ENCODE data around the gene SLC12A7.
"Not testable (repeated sequence)": the region's sequence is repeated elsewhere in the genome, so short reads cannot be mapped to it uniquely, and the experiment has no call there.

Gene SLC12A7

DNA sequence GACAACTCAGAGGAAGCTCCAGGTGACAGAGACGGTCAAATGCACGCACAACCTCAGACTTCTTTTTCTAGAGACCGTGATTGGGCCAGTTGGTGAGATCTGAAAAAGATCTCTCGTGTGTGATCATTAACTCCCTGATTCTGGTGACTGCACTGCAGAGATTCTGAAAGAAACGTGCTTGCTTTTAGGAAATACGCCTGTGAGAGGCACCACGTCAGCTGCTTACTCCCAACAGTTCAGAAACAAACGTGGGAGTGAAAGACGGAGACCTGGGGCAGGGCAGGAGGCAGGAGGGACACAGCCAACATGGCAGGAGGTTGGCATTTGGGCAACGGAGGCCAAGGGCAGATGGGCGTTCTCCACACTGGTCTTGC lies 15.9 kb downstream of the SLC12A7 start:
- no peak for DNase-seq

DNA sequence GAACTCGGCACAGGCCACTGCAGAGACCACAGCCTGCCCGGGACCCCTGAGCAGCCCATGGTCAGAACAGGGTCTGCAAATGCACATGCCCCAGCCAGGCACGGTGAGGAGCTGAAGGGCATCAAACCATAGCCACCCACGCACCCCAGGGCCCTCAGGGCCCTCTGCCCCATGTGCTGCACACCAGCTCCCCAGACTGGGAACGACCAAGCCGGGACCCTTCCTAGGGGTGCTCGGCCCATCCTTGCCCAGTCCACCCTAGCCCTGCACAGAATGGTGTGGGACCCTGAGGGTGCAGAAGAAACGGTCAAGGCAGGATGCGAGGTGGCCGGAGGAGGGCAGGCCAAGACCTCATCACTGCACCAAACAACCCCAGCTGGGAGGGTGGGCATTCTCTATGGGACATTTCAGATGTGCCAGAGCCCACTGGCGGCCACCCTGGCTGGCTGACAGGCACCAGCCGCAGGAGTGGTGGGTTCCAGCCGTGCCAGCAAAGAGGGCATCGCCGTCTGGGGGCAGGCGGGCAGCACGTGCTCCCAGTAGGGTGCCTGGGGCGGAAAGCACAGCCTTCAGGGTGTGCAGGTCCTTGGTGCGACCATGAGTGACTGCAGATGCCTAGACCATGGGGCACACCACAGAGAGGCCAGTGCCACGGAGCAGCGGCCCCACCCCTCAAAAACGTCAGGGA lies 16.4 kb downstream of the SLC12A7 start:
- no peak for DNase-seq

DNA sequence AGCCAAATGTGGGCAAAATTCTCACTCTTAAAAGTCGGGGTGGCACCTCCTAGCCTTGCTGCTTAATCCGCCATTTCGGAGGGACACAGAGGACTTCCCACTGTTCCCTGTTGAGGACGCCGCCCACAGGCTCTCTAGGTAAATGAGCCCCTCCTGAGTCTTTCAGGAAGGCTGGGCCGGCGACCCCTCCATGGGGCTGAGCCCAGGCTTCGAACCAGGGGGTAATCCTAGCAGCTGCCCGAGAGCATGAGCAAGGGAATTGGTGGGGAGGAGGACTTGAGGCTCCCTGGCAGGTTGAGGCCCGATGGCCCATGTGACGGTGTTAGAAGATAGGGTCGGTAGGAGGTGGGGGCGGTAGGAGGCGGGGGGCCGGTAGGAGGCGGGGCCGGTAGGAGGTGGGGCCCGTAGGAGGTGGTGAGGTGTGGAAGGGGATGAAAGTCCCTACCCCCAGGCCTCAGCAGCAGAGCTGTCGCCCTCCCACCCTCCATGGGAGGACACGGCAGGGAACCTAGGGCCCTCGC lies 17.1 kb downstream of the SLC12A7 start:
- no peak for DNase-seq

DNA sequence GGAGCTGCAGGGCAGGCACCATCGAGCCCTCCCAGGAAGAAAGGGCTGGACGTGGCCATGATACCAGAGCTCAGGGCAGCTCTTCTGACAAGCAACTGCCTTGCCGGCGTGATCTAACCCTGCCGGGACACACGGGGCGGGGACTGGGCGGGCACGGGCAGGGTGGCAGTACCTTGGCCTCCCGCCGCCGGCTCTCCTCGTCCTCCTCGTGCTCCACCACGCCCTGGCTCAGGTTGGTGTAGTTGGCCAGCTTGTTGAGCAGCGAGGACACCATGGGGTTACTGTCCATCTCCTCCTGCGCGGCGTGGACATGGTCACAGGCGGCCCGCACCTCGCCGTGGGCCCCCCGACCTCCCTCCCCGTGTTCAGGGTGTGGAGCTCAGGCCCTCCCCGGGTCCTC lies 18.5 kb downstream of the SLC12A7 start:
- DNase-seq, result no peak

DNA sequence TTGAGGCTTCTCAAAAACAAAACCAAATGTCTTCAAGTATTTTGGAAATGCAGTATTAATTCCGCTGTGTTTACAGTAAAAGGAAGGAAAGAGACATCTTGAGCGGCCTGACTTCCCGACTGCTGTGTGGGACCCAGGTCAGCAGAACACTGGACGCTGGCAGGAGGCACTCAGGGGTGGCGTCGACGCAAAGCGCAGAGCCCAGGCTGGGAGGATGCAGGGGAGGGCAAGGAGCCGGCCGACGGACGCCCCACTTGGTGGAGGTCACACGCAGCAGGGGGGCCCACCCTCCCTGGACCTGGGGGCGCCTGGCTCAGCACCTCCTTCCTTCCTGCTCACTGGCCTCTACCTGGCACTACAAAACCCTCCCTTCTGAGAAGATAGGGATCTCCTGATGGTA lies 19.7 kb downstream of the SLC12A7 start:
- DNase-seq, result no peak

DNA sequence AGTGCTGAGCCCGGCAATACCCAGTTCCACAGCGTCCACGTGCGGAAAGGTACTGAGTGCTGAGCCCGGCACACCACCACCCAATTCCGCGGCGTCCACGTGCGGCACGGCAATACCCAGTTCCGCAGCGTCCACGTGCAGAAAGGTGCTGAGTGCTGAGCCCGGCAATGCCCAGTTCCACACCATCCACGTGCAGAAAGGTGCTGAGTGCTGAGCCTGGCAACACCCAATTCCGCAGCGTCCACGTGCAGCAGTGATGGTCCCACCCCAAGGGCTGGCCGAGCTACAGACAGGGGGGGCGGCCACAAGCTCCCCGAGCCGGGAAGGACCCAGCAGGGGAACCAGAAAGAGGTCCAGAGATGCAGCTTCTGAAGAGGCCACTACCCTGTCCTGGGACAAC lies 20.2 kb downstream of the SLC12A7 start:
- DNase-seq, result no peak

DNA sequence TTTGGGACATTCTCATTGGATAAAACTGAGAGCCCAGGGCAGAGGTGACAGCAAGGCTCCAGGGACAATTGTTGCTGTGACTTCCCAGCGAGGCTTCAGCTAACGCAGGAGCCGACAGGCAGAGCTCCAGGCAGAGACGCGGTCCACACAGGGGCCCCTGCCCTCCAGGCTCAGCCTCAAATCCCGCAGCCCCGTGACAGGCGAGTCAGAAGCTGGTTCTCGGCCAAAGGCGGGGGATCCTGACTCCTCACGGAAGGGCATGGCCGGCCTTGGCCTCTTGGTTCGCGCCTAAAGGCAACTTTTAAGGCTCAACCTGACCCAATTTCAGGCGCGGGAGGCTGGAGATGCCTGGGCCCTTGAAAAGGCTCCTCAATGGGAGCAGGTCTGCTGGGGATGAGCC lies 21.3 kb downstream of the SLC12A7 start:
- DNase-seq, result no peak

DNA sequence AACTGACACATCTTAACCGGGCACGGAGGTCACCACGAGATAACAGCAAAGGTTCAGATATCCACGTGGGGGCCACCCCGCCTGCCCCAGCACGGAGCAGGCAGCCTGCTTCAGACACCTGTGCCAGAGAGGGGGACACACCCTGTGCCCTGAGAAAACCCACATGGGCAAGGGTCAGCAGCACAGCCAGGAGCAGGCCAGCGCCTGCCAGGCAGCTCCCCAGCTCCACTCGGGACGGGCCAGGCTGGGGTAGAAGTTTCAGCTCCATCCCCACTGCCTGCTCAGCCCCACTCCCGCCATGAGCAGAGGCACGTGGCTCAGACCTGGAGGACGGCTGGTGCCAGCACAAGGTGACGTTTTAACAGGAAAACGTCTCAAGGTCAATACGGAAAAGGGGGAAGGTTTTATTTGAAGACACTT lies 22.2 kb downstream of the SLC12A7 start:
- no peak for DNase-seq

DNA sequence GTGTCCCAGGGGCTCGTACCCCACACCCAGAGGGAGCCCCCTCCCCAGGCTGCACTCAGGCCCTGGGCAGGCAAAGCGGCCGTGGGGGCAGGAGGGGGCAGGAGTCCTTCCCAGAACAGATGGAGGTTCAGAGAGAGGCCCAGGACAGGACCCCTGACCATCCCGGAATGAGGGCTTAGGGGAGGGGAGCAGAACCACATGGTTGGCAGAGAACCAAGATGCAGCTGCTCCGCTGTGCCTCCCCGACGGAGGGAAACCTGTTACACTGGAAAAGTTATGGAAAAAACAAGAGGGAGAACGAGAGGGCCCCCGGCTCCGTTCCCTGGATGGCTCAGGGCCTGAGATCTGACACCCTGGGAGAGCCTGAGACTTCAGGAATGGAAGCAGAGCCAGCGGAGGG lies 22.7 kb downstream of the SLC12A7 start:
- DNase-seq, result no peak

DNA sequence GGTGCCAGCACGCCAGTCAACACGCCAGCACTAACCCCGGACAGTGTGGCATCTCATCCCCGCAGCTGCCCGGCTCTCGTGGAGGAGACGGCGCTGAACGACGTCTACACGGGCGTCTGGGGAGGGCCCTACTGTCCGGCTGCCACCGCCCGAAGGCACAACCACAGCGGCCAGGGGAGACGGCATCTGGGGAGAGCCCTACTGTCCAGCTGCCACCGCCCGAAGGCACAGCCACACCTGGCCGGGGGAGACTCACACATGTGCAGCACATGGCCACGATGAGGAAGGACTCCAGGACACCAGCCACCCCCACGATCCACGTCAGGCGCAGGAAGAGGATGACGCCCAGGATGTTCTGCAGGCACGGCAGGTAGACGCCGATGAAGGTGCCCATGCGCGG lies 23.1 kb downstream of the SLC12A7 start:
- no peak for DNase-seq

DNA sequence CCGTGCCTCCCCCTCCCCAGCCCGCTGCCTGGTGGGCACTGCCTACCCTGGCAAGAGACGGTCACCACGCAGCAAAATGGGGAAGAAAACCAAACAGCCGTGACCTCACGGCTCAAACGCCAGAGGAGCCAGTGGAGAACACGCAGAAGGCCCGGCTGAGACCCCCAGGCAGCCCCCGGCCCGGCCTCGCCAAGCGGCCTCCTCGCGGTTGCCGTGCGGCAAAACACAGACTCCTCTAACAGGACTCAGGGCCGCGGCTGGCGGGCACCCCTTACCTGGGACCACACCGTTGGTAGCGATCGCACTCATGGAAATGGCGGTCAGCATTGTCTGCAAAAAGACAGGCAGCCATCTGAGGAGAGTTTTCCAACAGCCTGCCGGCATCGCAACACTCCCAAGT lies 23.8 kb downstream of the SLC12A7 start:
- no peak for DNase-seq

DNA sequence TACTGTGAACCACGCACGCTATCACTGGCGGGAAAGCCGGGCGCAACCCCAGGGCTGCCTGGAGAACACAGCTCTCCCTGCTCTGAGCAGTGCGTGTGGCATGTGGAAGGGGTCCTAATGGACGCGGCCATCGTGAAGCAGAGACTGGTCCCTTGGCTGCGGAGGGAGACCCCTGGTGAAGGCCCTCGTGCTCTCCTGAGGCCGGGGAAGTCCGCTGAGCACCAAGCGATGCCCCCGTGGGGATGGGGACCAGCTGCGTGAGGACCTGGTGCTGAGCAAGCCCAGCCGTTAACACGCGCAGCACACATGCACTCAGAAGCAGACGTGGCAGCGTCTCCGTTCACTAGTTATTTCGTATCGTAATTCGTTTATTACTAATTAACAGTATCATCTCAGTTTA lies 24.4 kb downstream of the SLC12A7 start:
- DNase-seq, result no peak

DNA sequence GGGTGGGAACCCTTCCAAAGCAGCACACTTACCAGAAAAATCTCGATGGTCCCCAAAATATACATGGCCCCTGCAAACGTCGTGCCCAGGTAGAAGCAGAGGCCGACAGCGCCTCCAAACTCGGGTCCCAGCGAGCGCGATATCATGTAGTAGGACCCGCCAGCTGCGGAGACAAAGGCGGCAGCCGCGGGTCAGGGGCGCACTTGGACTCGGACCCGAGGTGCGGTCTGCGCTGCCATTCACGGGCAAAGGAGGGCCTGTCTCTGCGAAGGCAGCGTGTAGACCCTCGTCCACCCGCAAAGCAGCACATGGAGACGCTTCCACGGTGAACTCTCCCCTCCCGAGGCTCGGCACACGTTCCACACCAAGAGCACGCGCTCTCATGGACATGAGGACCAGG lies 25.0 kb downstream of the SLC12A7 start:
- DNase-seq, result no peak

DNA sequence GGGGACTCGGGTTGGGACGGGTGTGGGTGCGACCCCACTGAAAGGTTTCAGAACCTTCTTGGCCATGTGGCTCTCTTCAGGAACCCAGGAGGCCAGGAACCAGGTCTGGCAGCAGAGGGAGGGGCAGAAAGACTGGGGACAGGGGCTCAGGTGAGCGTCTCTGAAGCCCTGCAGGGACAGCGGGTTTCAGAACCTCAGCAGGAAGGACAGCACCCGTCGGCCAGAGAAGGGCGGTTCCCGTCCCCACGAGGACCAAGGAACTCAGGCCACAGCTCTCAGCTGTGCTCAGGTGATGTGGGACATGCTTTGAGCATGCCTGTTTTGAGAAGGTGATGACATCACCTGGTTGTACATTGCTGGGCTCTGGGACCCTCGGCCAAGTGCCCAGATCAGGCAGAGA lies 25.7 kb downstream of the SLC12A7 start:
- DNase-seq, result no peak

DNA sequence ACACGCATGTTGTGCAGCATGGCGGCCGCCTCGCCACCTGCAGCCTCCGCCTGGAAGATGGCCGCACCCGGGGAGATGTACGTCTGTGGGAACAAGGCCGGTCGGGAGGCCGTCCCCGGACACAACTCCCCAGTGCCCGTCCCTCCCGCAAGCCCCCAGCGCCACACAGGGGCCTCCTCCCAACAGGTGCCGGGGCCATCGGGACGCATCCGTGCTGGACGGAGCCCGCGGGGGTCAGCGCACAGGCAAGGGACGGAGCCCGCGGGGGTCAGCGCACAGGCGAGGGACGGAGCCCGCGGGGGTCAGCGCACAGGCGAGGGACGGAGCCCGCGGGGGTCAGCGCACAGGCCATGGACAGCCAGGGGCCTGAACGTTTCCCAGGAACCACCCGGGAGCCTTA lies 26.5 kb downstream of the SLC12A7 start:
- no peak for DNase-seq

DNA sequence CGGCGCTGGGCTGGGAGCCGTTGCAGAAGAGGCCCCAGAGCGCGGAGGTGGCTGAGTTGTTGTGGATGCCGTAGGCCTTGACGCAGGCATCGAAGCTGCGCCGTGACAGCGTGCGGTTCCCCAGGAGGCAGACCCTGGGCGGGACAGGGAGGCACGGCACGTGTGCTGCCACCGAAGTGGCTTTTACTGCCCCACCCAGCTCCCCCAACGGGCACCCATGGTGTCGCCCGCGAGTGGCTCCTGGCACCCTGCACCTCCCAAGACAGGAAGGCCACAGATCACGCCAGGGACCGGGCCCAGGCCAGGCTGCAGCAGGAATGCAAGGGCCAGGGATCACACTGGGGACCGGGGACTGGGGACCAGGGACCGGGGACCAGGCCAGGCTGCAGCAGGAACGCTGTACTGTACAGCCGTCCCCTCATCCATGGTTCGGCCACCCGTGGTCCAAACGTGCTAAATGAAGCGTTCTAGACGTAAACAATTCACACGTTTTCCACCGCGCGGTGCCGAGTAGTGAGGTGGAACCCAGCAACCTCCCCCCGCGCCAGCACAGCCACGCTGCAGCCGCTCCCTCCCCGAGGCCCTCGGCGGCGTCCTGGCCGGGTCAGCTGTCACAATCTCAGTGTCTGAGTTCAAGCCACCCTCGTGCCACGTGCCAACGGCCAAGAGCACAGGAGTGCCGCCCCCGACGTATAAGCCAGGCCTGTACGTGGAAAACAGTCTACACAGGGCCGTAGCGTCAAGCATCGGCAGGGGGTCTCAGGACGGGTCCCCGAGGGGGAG lies 27.8 kb downstream of the SLC12A7 start:
- DNase-seq, result no peak

DNA sequence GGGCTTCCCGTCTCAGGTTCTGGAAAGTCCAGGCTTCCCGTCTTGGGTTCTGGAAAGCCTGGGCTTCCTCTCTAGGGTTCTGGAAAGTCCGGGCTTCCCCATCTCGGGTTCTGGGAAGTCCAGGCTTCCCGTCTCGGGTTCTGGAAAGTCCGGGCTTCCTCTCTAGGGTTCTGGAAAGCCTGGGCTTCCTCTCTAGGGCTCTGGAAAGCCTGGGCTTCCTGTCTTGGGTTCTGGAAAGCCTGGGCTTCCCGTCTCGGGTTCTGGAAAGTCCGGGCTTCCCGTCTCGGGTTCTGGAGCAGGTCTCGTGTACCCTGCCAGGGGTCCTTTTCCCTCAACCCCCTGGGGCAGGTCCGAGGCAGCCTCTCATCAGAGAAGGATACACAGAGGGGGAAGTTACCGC lies 28.8 kb downstream of the SLC12A7 start:
- not testable (repeated sequence) for DNase-seq

DNA sequence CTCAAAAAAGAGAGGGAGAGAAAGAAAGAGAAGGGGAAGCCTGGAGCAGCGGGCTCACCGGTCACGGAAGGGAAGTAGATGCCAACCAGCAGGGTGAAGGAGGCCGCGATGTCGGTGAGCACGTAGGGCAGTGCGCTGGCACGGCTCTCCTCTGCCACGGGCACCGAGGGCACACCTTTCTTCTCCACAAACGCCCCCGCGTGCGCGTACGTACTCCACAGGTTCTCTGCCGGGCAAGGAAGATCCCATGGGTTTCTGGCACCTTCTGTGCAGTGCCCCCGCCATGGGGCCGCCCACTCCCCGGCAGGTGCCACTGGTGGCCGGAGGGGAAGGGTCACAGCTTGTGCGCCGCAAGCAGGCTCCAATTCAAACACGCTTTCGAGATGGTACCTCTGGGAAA lies 30.3 kb downstream of the SLC12A7 start:
- no peak for DNase-seq

DNA sequence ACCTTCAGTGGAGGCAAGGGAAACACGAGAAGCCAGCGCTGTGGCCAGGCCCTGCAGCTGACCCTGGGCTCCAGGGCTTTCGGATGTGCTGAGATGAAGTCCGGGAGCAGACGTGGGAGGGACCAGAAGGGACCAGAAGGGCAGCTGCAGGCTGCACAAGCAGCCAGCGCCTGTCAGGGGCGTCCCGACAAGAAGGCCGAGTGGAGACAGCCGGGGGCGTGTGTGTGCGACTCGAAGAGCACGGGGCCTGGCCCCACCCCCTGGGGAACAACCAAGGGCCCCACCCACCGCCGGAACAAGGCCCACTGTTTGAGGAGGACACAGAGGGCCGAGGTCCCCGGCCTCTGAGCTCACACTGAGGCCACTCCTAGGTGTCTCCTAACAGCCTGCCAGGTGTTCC lies 31.4 kb downstream of the SLC12A7 start:
- no peak for DNase-seq

DNA sequence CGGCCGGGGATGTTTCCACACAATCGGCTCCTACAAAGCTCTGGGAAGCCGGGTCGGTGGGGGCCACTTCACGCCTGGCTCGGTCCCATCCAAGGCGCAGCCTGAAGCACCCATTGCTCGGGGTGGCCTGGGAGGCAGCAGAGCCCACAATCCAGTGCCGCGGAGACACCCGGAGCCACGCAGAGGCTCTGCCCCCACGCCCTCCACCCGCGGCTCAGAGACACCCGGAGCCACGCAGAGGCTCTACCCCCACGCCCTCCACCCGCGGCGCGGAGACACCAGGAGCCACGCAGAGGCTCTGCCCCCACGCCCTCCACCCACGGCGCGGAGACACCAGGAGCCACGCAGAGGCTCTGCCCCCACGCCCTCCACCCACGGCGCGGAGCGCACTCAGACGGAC lies 31.9 kb downstream of the SLC12A7 start:
- DNase-seq, result no peak

DNA sequence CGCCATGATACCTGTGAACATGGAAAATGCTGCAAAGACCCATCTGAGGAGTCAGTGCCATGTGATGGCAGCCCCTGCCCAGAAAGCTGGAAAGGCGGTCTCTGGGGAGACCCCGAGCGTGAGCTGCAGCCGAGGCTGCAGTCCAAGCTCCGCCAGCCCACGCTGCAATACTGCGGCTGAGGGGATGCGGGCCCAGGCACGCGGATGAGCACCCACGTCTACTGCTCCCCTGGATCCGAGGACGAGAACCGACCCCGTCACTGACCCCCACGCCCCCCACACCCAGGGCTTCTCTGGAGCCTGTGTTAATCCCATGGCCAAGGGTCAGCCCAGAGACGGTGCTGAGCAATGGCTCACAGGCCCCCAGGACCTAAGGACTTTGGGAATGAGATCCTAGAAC lies 32.4 kb downstream of the SLC12A7 start:
- DNase-seq, result no peak

DNA sequence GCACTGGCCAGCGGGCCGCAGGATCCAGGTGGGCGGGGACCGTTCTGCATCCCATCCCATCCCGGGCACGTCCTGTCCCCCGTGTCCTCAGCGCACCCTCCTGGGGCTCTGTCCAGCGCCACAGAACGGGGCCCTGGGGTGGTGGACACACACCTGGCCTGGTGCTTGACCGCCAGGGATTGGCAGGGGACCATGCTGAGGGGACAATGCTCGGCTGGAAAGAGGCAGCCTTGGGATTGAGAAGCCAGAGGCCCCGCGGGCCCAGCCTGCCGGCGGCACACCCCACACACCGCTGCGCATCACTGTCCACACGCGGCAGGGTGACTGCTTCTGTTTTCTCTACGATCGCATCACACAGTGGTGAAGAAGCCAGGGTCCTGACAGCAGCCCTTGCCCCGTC lies 33.0 kb downstream of the SLC12A7 start:
- DNase-seq, result no peak

DNA sequence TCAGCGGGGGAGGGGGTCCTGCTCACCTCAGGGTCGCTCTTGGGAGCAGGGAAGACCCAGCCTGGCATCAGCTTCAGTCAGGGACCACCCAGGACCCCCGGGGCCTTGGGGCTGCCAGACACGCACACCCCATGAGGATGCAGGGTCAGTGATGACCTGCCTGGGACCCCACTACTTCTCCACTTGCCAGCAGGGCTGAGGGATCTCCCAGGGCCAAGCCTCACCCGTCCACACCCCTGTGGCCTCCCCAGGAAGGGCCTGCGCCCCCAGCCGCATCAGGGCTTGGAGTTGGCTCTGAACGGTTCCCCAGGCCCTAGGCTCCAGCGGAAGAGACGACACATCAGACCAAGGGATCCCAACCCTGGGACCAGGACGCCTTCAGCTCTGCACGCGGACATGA lies 33.7 kb downstream of the SLC12A7 start:
- DNase-seq, result no peak

DNA sequence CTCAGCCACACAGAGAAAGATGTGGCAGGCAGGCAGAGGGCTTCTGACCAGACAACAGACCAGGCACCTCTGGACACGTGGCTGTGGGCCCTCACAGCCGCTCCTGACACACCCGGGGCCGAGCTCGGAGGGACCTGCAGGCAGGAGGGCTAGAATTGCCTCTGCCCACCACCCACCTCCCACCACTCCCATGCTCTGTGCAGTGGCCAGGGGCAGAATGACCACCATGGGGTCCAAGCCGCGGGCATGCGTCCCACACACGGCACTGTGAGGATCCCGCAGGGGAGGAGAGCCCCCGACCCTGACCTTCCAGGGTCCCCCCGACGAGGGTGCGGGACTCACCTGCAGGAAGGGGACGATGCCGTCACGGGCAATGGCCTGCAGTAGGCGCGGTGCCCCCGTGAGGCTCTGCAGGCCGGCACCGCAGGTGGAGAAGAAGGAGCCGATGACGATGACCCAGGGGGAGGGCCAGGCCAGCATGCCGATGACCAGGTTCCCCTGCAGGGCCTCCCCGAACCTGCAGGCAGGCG lies 34.3 kb downstream of the SLC12A7 start:
- DNase-seq, result no peak

All from suppressor macrophage (primary cell).